HG02884 (cell line): ENCODE results near the gene HES1.
"Not testable (repeated sequence)": the region's sequence is repeated elsewhere in the genome, so short reads cannot be mapped to it uniquely, and the experiment has no call there.

Source experiments
- ATAC-seq: cut with Tn5 transposase; IDR thresholded peaks from one replicate; pipeline ENCODE4 v1.9.1; 2021; ENCODE audit warnings: mild to moderate bottlenecking, moderate library complexity; ENCODE audit not compliant: unreplicated experiment

HES1 gene

GRCh38 chr3:194124193-194124592, 11.8 kb upstream of the HES1 start:
- no peak for ATAC-seq

DNA sequence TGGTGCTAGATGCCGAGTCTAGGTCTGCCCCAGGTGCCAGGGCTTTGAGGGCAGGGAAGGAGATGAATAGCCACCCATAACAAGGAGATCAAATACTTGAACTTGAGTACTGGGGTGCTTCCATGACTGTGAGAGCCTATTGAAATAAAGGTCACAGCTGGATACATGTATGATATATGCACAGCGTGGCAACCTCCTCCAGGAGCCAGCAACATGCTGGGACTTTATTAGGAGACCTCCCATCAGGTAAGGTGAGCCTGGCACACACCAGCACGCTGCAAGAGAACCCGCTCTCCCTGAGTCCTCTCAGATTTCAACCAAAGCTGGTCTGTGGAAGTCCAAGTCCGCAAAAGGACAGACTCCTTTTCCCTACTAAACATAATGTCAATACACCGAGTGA, 10.5 kb upstream of the HES1 start:
- ATAC-seq = no peak

DNA sequence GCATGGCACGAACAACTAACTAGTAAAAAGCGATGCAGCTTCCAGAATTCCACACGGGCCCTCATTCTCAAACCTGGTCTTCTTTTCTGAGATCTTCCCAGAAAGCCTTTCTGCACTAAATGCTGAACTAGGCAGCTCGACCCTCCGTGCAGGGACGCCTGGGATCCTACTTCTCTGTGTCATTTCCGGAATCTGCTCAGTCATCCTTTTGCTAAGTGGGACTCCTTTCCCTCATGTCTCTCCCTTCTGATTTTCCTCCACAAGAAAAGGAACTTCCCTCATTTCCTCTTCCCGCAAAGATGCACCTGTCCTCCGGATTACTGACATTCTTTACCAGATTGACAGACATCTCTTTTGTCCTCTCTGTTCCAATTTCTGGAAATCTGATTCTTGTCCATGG, 9.2 kb upstream of the HES1 start:
- ATAC-seq = no peak

DNA sequence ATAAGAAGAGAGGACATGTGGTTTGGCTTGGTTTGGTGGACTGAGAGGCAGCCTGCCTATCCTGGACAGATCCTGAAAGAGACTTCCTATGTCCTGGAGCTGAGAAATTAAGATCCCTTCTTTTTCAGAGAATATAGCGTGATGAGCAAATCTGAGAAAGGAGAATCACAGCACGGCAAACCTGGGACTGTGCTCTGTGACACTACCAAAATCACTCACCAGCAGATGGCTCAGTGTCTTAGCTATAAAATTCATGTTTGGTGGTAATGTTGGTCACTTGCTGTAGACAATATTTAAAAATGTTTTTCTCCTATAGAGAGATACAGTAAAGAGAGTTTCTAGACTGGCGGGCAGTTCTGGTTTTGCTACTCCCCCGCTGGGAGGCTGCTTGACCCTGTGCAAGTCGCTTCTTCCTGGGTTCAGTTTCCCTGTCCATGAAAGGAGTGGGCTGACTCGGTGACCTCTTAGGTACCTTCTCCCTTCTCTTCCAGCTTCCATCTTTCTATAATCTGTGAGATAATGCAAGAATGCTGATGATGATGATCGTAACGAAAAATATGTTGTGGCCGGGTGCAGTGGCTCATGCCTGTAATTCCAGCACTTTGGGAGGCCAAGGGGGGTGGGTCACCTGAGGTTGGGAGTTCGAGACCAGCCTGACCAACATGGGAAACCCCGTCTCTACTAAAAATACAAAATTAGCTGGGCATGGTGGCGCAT, 7.6 kb upstream of the HES1 start:
- no peak for ATAC-seq

GRCh38 chr3:194128919-194129295, 7.0 kb upstream of the HES1 start:
- not testable (repeated sequence) for ATAC-seq

- no peak for ATAC-seq
These were observed 6.3 kb upstream of the HES1 start for GRCh38 chr3:194129581-194130133.

- ATAC-seq = no peak
These were observed 5.8 kb upstream of the HES1 start for GRCh38 chr3:194130188-194130587.

GRCh38 chr3:194130807-194131589, 5.0 kb upstream of the HES1 start:
- peak; percentile 38 for ATAC-seq

DNA sequence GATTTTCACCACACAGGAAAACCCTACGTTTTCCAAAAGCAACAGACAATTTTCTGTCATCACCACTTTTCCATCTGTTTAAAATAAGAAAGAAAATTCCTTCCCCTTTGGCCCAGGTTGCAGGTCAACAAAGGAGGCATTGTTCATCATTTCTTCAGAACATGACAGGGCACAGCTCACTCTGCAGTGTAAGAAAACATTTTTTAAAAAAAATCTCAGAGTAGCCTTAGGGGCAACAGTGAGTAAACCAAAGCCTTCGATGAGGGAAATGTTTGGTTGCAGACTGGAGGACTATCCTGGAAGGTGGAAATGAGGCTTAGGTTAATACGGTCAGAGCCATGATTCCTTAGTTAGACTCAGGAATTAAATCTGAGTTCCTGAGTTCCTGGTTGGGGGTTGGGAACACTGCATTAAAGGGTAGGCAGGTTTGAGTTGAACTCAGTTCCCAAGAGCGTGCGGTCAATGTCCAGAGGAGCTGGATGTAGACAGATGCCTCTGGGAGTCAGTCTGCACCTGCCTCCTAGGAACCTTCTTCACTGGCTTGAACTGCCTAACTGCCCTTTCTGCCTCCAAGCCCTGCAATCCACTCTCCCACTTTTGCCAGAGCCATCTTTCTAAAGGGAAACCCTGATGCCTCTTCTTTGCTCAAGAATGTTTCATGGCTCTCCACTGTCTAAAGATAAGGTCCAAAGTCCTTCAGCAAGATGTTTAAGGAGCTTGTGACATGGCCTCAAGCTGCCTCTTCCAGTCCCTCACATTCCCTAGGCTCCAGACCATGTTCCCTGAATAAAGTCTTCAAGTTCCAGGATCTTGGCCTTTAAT, 3.3 kb upstream of the HES1 start:
- no peak for ATAC-seq

DNA sequence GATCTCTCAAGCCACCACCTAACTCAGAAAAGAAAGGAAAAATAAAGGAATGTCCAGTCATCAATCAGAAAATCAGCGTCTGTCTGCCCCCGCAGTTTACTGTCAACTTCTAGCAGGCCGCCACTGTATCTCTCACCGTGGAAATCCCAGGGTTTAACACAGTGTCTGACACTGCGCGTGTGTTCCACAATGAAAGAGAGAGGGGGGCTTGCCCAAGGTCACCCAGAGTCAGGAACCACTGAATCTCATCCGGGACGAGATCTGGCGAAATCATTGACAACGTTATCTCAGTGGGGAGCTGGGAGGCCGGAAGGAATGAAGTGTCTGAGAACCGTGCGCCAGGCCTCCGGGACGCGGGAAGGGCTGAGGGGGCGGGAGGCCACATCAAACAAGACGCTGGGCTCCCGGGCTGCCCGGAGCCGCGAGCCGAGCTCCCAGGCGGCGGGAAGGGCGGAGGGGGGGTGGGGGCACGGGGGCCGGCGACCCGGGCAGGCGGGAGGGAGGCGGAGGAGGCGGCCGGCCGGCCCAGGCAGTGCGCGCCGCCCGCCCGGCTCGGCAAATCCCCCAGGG, 2.2 kb upstream of the HES1 start:
- no peak for ATAC-seq

GRCh38 chr3:194134231-194134756, 1.7 kb upstream of the HES1 start:
- peak; percentile 20 for ATAC-seq

GRCh38 chr3:194134757-194135515, 1.0 kb upstream of the HES1 start:
- ATAC-seq = peak; percentile 32

- ATAC-seq = no peak
These were observed 487 bp upstream of the HES1 start for GRCh38 chr3:194135516-194135805.

DNA sequence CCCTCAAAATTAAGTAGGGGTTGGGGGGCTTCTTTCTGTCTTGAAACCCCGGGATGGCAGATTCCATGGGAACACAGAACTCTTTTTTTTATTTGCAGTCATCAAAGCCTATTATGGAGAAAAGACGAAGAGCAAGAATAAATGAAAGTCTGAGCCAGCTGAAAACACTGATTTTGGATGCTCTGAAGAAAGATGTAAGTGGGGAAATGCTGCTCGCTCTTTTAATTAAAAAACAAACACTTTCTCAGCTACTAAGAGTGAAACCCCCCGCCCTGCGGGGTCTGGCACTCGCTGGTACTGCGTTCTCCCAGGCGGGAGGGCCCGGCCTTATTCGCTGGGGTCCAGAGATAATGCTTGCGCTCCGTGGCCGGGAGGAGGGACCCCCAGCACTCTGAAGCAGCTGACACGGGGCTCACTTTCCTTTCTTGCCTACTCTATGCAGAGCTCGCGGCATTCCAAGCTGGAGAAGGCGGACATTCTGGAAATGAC, 615 bp downstream of the HES1 start:
- ATAC-seq = no peak

GRCh38 chr3:194137008-194137505, 1.1 kb downstream of the HES1 start:
- ATAC-seq = no peak

- ATAC-seq = no peak
These were observed 1.8 kb downstream of the HES1 start for GRCh38 chr3:194137506-194138474.

DNA sequence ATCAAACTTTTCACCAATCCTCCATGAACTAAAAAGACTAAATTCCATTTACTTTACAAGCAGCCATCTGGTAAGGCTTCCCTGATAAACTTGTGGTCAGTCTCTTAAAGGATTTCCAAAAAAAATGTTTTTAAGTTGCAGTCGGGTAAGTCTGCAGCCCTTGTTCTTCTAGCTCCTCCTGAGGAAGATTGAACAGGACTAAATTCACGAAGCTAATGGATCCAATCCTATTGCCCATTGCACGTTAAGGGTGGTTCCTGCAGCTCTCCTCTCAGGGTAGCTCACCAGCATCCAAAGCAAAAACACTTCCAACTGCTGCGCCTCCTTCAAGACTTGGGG, 2.8 kb downstream of the HES1 start:
- no peak for ATAC-seq

GRCh38 chr3:194139071-194139813, 3.3 kb downstream of the HES1 start:
- ATAC-seq = no peak
